B cell (primary cell): ENCODE measurements around the gene STX4. TPM values are rescaled to one million over a fixed set of nuclear protein-coding genes. Genes with fewer than 3 reads are reported as not detected.
A peak's percentile ranks its signal among the peaks of the same experiment; 100 is the strongest.

Experiments
- ATAC-seq: fragments of 200-7000 bp; cut with Tn5 transposase; one replicate; pipeline ENCODE4 v1.10.0; 2021; ENCODE audit warnings: low read depth, mild to moderate bottlenecking, moderate number of reproducible peaks, moderate library complexity
- CTCF ChIA-PET: fragments of 350-600 bp; sonication (Branson Sonifier 250); formaldehyde crosslinking; loops from one replicate; lab custom pipeline; 2021; ENCODE audit warnings: antibody characterized with exemption, inconsistent platforms; lab: Charles Lee
- POLR2A ChIA-PET: fragments of 350-600 bp; sonication (Branson Sonifier 250); formaldehyde crosslinking; loops from one replicate; lab custom pipeline; 2021; ENCODE audit warnings: antibody characterized with exemption; lab: Charles Lee
- DNase-seq: peaks from one replicate; pipeline ENCODE4 v3.0.0; 2013
- H2AFZ ChIP-seq: 2 replicates; pipeline ENCODE4 v1.6.1; 2012; ENCODE audit warnings: mild to moderate bottlenecking, low read depth, low read length; ENCODE audit not compliant: insufficient read depth, poor library complexity, severe bottlenecking
- H3K27ac ChIP-seq, 2 donors: 1 replicate in 1 of 2; 2 replicates in 1 of 2; pipeline ENCODE4 v1.5.1; 2012 to 2013; ENCODE audit warnings: low read length in 2 of 2, mild to moderate bottlenecking in 2 of 2, moderate library complexity in 1 of 2
- H3K27me3 ChIP-seq, 4 experiments: fragments of 200-600 bp in 1 of 4; sonication (generic) in 1 of 4; replicated peaks in 1 of 4; 1 replicate in 2 of 4; 2 replicates in 2 of 4; pipeline versions ENCODE4 v1.6.1 to v1.7.0; 2013 to 2016; ENCODE audit warnings: low read length in 3 of 4, mild to moderate bottlenecking in 2 of 4, mixed read lengths in 1 of 4, moderate library complexity in 1 of 4; ENCODE audit not compliant: insufficient read depth in 4 of 4, control insufficient read depth in 3 of 4; ENCODE audit errors: control extremely low read depth in 1 of 4
- H3K36me3 ChIP-seq, 2 experiments: replicated peaks in 1 of 2; 1 replicate in 1 of 2; 2 replicates in 1 of 2; pipeline versions ENCODE4 v1.6.1 to v1.7.1; 2013; ENCODE audit warnings: low read length in 1 of 2; ENCODE audit not compliant: insufficient read depth in 2 of 2, control insufficient read depth in 1 of 2; ENCODE audit errors: control extremely low read depth in 1 of 2, extremely low read depth in 1 of 2
- H3K4me1 ChIP-seq, 2 donors: fragments of 200-600 bp in 1 of 2; sonication (generic) in 1 of 2; 1 replicate in 1 of 2; 2 replicates in 1 of 2; pipeline versions ENCODE4 v1.5.1 to v1.6.1; 2013 to 2017; ENCODE audit warnings: low read length in 2 of 2; ENCODE audit not compliant: control insufficient read depth in 2 of 2, insufficient read depth in 2 of 2
- H3K4me2 ChIP-seq: replicated peaks from 2 replicates; pipeline ENCODE3; 2012; ENCODE audit warnings: mild to moderate bottlenecking, low read depth, low read length; ENCODE audit not compliant: poor library complexity, severe bottlenecking
- H3K4me3 ChIP-seq, 5 experiments: fragments of 200-600 bp in 1 of 5; sonication (generic) in 1 of 5; 1 replicate in 3 of 5; 2 replicates in 2 of 5; pipeline versions ENCODE4 v1.5.1 to v1.7.0; 2011 to 2016; ENCODE audit warnings: low read length in 4 of 5, mild to moderate bottlenecking in 4 of 5, low read depth in 2 of 5, control low read depth in 1 of 5, moderate library complexity in 1 of 5; ENCODE audit not compliant: insufficient read depth in 1 of 5; ENCODE audit errors: control extremely low read depth in 1 of 5, extremely low read depth in 1 of 5
- H3K79me2 ChIP-seq: fragments of 200-600 bp; sonication (generic); one replicate; pipeline ENCODE4 v1.6.0; 2016; ENCODE audit warnings: low read length; ENCODE audit not compliant: control insufficient read depth, insufficient read depth
- H3K9ac ChIP-seq: fragments of 200-600 bp; sonication (generic); 2 replicates; pipeline ENCODE4 v1.6.1; 2017; ENCODE audit warnings: mild to moderate bottlenecking, low read length, moderate library complexity
- H3K9me3 ChIP-seq, 3 donors: one replicate each; pipeline versions ENCODE4 v1.6.1 to v1.7.1; 2013; ENCODE audit warnings: low read length in 2 of 3; ENCODE audit not compliant: control insufficient read depth in 2 of 3, insufficient read depth in 1 of 3; ENCODE audit errors: control extremely low read depth in 1 of 3
- H4K20me1 ChIP-seq: 2 replicates; pipeline ENCODE4 v1.6.0; 2012; ENCODE audit warnings: mild to moderate bottlenecking, low read length; ENCODE audit not compliant: insufficient read depth, control insufficient read depth, poor library complexity, severe bottlenecking
- H3K27ac Mint-ChIP-seq: one replicate; pipeline ENCODE4 v1.8.0; 2021; ENCODE audit warnings: mixed read lengths
- H3K27me3 Mint-ChIP-seq: one replicate; pipeline ENCODE4 v1.8.0; 2021; ENCODE audit warnings: mixed read lengths
- H3K4me1 Mint-ChIP-seq: one replicate; pipeline ENCODE4 v1.8.0; 2021; ENCODE audit warnings: mixed read lengths
- H3K4me3 Mint-ChIP-seq: one replicate; pipeline ENCODE4 v1.8.0; 2021; ENCODE audit warnings: mixed read lengths
- H3K9me3 Mint-ChIP-seq: one replicate; pipeline ENCODE4 v1.8.0; 2022; ENCODE audit warnings: mixed read lengths; ENCODE audit not compliant: insufficient read depth
- CTCF ChIP-seq: fragments of 200-600 bp; IDR thresholded peaks from one replicate; pipeline ENCODE4 v1.8.0; 2022; ENCODE audit warnings: antibody characterized with exemption, mild to moderate bottlenecking
- EZH2 ChIP-seq: IDR thresholded peaks from 2 replicates; pipeline ENCODE4 v1.6.1; 2012; ENCODE audit warnings: borderline replicate concordance, low read depth, mild to moderate bottlenecking, moderate library complexity, low read length; ENCODE audit not compliant: insufficient read depth, poor library complexity, severe bottlenecking
- WGBS: methylation state at CpG from one replicate; pipeline ENCODE4 v1.1.5; 2013; ENCODE audit warnings: missing lambda C conversion rate; ENCODE audit not compliant: insufficient coverage; 5-methylcytosine and 5-hydroxymethylcytosine counted together
- intact Hi-C: fragments of 100-400 bp; cut with micrococcal nuclease; formaldehyde crosslinking; loops from one replicate; pipeline ENCODE4 v1.10.0; 2022
- polyA plus RNA-seq: library from polyadenylated mRNA; depleted of rRNA; stranded (reverse); fragments of >200 nt; gene quantifications from 2 replicates; pipeline ENCODE4 v1.2.3, GENCODE V29; 2012
- total RNA-seq, 2 donors: library from RNA; stranded (reverse); fragments of 120-200 nt in 1 of 2; gene quantifications; 1 replicate in 1 of 2; 2 replicates in 1 of 2; pipeline versions ENCODE4 v1.2.3 to v1.2.4, GENCODE V29; 2013 to 2022

STX4 gene
- total and polyA plus RNA-seq, 2 donors (not counting 1 experiment from before 2014, with no cell fraction given), result 120 to 133 TPM

- ChIA-PET POLR2A (interaction anchor here (0.8 to 2.4 kb wide), 12 partner anchors 10 to 800 kb away, joined by 3 to 28 read pairs (median 6); partner anchors contain the start of genes ARMC5, FUS, KAT8 and SETD1A), CTCF (interaction anchor here (0.8 to 2.1 kb wide), 11 partner anchors 18 to 308 kb away, joined by 3 to 18 read pairs (median 4); partner anchors contain the start of genes HSD3B7, KAT8 and STX4)
- ATAC-seq (peak; percentile 86), DNase-seq (peak; percentile 99)
- TF ChIP-seq EZH2 (no peak), CTCF (no peak)
- Histone ChIP-seq H4K20me1 (peaks cover 26% of the 10 kb centered on the region), H3K9me3 (peaks cover 0 to 3% (median 0%) of the 10 kb centered on the region in 3 donors), H3K27me3 (no peaks in the 10 kb centered on the region), H3K4me1 (peaks cover 20 to 25% of the 10 kb centered on the region in 2 donors), H3K9ac (peak within 1 kb of the TSS; percentile 89), H3K4me3 (peak within 1 kb of the TSS; percentile 73 to 99 (median 91)), H3K36me3 (peaks cover 0 to 25% of the 10 kb centered on the region in 2 experiments), H3K79me2 (peaks cover 56% of the 10 kb centered on the region), H3K4me2 (peak within 1 kb of the TSS; percentile 78), H2AFZ (peak within 1 kb of the TSS; percentile 94), H3K27ac (peak within 1 kb of the TSS; percentile 78 to 89)
- Mint-ChIP-seq H3K4me3 (peak within 1 kb of the TSS; percentile 95), H3K4me1 (peaks cover 36% of the 10 kb centered on the region), H3K27me3 (no peaks in the 10 kb centered on the region), H3K27ac (peak within 1 kb of the TSS; percentile 96), H3K9me3 (no peaks in the 10 kb centered on the region)
- WGBS, result 0% methylated on average over 41 of the region's 48 CpGs
- intact Hi-C loops, result loop anchor here (1.0 to 5.0 kb wide), 10 partner anchors 20 to 1112 kb away; partner anchors contain the start of genes ARMC5, BCKDK, FBXL19 and KAT8
Measured at GRCh38 chr16:31073970-31074813, 40.8 kb downstream of the STX4 start, which contains the start of the genes ZNF646 and ZNF668. TSS of gene ZNF646 (plus strand) at chr16:31074422. CDS start at chr16:31076325, 1,903 bp downstream. TSS of gene ZNF668 (minus strand) at chr16:31074240. CDS start at chr16:31064459, 9,781 bp downstream.
